AG09309 (cell line): Measurements from ENCODE around the gene LDLRAD3.

Source experiments
- DNase-seq: peaks from one replicate; pipeline ENCODE4 v3.0.0-alpha.2; 2010; ENCODE audit warnings: low read depth
- H3K4me3 ChIP-seq: 2 replicates; pipeline ENCODE4 v1.5.1; 2011; ENCODE audit warnings: mild to moderate bottlenecking, low read depth, low read length, moderate library complexity; ENCODE audit not compliant: control insufficient read depth
- TF ChIP-seq, protein P1 (sequence below): IDR thresholded peaks from 2 replicates; pipeline ENCODE4 v1.5.1; 2011; ENCODE audit warnings: mild to moderate bottlenecking, low read depth, low read length, inconsistent platforms; ENCODE audit not compliant: insufficient read depth, control insufficient read depth; ENCODE audit errors: missing control alignments

The LDLRAD3 gene

DNA sequence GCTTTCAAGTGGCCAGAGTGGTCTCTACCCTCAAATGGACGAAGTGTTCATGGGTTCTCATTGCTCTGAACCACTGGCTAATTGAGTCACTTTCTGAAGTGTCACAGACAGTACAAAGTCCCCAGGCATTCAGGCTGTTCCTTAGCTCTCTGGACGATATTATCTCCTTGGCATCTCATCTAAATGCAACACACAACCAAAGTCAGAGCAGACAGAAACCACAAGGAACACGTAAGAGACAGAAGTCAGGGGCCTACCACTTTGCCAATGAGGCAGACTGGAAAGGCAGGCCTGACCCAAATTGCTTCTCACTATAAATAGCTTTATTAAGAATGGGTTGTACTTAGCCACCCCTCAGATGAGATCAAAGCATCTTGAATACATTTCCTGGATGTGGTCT is 29.0 kb upstream of the LDLRAD3 start:
- TF ChIP-seq, protein P1, sequence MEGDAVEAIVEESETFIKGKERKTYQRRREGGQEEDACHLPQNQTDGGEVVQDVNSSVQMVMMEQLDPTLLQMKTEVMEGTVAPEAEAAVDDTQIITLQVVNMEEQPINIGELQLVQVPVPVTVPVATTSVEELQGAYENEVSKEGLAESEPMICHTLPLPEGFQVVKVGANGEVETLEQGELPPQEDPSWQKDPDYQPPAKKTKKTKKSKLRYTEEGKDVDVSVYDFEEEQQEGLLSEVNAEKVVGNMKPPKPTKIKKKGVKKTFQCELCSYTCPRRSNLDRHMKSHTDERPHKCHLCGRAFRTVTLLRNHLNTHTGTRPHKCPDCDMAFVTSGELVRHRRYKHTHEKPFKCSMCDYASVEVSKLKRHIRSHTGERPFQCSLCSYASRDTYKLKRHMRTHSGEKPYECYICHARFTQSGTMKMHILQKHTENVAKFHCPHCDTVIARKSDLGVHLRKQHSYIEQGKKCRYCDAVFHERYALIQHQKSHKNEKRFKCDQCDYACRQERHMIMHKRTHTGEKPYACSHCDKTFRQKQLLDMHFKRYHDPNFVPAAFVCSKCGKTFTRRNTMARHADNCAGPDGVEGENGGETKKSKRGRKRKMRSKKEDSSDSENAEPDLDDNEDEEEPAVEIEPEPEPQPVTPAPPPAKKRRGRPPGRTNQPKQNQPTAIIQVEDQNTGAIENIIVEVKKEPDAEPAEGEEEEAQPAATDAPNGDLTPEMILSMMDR: no peak
- H3K4me3 ChIP-seq: no peak overlapping the region
- no peak for DNase-seq

DNA sequence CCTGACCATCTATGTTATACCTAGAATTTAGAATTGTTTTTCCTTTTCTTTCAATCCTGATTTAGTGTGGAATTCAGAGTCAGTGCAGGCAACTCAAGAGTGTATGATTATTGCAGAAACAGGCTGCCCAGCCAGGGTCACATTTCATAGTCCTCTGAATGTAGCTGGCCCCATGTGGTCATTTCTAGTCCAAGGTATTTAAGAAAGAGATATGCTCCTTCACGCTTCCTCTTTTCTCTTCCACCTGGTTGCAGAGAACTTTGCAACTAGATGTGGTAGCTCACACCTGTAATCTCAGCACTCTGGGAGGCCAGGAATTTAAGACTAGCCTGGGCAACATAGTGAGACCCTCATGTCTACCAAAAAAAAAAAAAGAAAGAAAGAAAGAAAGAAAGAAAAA is 27.6 kb upstream of the LDLRAD3 start:
- no peak for DNase-seq
- no peak overlapping the region for H3K4me3 ChIP-seq
- TF ChIP-seq, protein P1: no peak

DNA sequence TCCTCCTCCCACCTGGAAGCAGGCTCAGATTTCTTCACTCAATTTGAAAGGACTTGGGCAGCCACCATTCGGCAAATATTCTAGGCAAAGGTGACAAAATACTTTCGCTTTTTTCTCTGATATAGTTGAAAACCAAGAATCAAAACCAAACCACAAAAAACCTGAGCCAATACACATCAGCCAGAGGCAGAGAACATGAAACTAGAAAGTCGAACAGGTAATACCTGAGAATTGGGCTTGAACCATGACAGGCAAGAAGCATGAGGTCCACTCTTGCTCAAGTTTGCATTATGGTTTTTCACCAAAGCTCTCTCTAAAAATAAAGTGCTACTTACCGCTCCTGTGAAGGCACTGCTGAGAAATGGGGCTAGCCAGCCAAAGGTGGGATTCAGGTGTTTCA is 26.2 kb upstream of the LDLRAD3 start:
- DNase-seq: no peak
- no peak overlapping the region for H3K4me3 ChIP-seq

DNA sequence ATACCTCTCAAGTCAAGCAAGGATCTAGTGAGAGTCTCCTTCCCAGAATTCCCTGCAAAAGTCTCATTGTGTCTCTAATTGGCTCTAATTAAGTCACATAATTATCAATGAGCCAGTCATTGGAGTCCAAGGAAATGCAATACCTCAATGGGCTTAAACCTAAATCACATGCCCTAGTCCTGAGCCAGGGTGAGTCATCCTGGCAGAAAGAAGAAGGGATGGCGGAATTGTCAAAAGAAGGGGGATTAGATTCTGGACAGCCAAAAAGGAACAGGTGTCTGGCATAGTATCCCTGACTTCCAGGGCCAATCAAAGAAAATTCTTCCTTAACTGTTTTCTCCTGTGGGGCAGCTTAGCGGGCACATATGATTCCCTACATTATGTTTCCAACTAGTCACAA is 25.1 kb upstream of the LDLRAD3 start:
- no peak for DNase-seq
- no peak overlapping the region for H3K4me3 ChIP-seq
- TF ChIP-seq, protein P1: no peak

More for the DNA sequence above, 26.2 kb upstream of the LDLRAD3 start:
- TF ChIP-seq, protein P1: no peak

DNA sequence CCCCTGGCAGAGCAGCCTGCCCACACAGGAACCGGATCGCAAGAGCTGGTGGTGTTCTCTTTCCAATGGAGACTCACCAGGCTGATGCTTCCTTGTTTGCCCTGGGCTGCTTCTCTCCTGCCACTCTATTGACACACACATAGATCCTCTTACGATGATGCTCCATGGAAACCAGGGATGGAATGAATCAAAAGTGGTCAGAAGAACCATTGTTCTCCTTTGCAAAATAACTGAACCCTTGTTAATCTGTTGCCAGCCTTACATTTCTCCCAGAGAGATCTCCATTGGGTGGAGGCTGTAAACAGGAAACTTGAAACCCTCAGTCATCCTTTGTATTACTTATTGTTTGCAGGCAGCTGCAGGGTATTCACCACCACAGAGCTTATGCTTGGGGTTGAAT is 24.6 kb upstream of the LDLRAD3 start:
- TF ChIP-seq, protein P1: no peak
- DNase-seq: no peak
- H3K4me3 ChIP-seq: no peak overlapping the region

DNA sequence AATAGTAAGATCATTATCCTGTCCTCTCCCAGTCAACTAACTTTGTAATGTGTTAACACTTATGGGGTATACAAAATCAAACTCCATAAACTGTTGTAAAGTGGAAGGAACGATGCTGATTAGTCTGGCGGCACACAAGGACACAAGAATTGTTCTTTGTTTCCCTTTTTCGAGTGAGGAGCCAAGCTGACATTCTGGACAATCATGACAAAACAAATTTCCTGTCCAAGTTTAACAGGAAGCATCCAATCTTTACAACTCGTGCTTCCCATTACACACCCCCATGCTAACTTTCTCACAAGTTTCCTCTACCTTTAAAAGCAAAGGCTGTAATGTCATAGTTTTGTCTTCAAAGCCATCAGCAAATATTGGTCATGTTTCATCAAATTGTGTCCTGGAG is 20.4 kb upstream of the LDLRAD3 start:
- DNase-seq: no peak
- H3K4me3 ChIP-seq: no peak overlapping the region
- TF ChIP-seq, protein P1: no peak

DNA sequence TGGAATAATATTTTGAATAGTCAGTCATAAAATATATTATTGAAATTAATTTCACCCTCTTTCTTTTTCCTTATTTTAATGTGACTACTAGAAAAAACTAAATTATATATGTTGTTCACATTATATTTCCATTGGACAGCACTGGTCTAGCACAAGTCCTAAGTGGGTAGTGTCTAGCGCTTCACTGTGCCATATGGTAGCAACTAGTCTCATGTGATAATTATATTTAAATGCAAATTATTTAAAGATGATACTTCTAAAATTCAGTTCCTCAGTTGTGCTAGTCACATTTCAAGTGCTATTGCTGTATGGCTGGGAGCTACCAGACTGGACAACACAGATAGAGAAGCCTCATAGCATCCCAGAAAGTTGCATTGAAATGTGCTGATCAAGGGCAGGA is 19.1 kb upstream of the LDLRAD3 start:
- DNase-seq: no peak
- TF ChIP-seq, protein P1: no peak
- H3K4me3 ChIP-seq: no peak overlapping the region
